ENCODE data around the gene TAF3.

The TAF3 gene

DNA sequence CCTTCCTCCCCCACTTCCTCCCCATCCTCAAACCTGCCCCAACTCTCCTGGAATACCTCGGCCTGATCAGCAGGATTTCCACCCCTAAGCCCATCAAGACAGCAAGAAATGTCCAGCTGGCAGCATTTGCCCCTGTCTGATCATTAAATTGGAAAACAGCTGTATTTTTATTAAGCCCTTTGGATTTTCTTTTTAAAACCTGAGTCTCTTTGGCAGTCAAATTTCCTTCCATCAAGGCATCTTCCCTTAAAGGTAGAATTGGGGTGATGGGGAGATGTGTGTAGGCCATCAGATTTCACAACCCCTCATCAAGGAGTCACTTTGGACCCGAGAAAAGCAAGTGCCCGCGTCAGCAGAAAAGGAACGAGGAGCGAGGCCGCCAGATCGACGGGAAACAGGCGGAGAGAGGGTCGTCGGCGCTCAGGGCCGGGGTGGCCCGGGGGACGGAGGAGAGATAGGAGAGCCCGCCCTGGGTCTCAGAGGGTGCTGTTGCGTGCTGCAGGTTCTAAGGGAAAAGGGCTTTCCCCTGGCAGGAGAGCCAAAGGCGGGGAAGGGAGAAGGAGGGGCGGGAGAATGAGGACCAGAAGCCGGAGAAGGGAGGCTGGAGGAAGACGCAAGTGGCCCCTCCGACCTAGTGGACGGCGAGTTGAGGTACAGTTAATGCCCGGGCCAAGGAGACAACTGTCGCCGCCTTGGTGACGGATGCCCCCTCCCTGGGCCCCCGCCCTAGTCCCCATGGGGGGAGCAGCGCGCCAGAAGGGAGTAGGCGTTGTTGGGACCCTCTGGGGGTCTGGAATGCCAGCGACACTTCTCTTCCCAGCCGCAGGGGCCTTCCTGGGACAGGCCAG, 224.6 kb downstream of the TAF3 start:
- Histone ChIP-seq H3K27me3 (ENCODE audit: insufficient read depth, low read length, poor library complexity) (peaks cover 5% of the 10 kb centered on the region), H3K9me3 (ENCODE audit: insufficient read depth, low read length, severe bottlenecking) (no peaks in the 10 kb centered on the region), H4K20me1 (ENCODE audit: insufficient read depth, low read length) (no peaks in the 10 kb centered on the region), H3K4me2 (ENCODE audit: insufficient read depth, low read length) (no peak overlapping the region), H3K9ac (ENCODE audit: low read depth, low read length) (no peak overlapping the region), H3K4me3 (ENCODE audit: low read depth in 1 of 2, low read length in 2 of 2) (no peak overlapping the region), H3K79me2 (ENCODE audit: insufficient read depth, low read length) (0 out of 2 replicates have a peak, but pooled peaks cover 2% of the 10 kb centered on the region), H3K36me3 (ENCODE audit: insufficient read depth, low read length) (no peaks in the 10 kb centered on the region), H2AFZ (ENCODE audit: low read depth, low read length) (no peak overlapping the region), H3K27ac (ENCODE audit: low read length) (no peak overlapping the region), H3K4me1 (ENCODE audit: insufficient read depth, low read length) (peaks cover 22% of the 10 kb centered on the region)
- DNase-seq: no peak
- no peak for ATAC-seq (ENCODE audit: insufficient read depth, low read depth)
- TF ChIP-seq EZH2 (IDR thresholded peaks at IDR 0.05; ENCODE audit: borderline replicate concordance, low read depth, low read length, severe bottlenecking) (no peak), CTCF (IDR thresholded peaks at IDR 0.05; ENCODE audit: borderline replicate concordance, extremely low read depth, low read length, poor library complexity, severe bottlenecking) (no peak)

GRCh38 chr10:8043569-8044306, 225.4 kb downstream of the TAF3 start:
- DNase-seq: no peak

DNA sequence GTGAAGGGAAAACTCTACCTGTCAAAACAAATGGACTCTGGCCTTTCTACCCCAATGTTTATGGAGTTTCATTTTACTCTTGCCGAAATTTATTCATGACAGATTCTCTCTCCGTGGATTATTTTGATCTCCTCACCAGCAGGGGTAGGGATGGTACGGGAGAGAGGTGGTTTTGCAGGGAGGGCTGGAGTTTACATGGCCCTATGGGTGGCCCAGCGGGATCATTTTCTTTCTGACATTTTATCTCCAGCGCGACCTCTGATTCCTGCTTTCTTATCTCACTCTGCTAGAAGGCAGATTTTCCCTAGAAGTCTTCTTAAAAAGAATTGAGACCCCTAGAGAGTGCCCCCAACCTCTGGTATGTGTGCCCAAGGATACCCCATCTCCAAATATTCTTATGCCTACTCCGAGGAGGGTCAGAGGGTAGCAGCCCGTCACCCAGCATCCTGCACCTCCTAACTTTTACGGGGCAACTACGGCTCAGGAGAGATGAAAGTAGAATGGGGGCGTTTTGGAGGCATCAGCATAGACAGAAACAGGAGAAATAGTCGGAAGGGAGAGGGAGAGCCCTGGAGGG, 226.1 kb downstream of the TAF3 start:
- H3K9ac ChIP-seq (ENCODE audit: low read depth, low read length): no peak overlapping the region
- peak overlapping the region; percentile 69; the same call in 1 of the 2 replicates for H3K4me2 ChIP-seq (ENCODE audit: insufficient read depth, low read length)
- H3K27ac ChIP-seq (ENCODE audit: low read length): no peak overlapping the region; the same call in 1 of the 2 replicates
- peak overlapping the region; percentile 76 for H2AFZ ChIP-seq (ENCODE audit: low read depth, low read length)
- peaks cover under 1% of the 10 kb centered on the region for H3K27me3 ChIP-seq (ENCODE audit: insufficient read depth, low read length, poor library complexity)
- TF ChIP-seq EZH2 (IDR thresholded peaks at IDR 0.05; ENCODE audit: borderline replicate concordance, low read depth, low read length, severe bottlenecking) (no peak), CTCF (IDR thresholded peaks at IDR 0.05; ENCODE audit: borderline replicate concordance, extremely low read depth, low read length, poor library complexity, severe bottlenecking) (no peak)
- no peaks in the 10 kb centered on the region for H3K36me3 ChIP-seq (ENCODE audit: insufficient read depth, low read length)
- no peaks in the 10 kb centered on the region for H3K9me3 ChIP-seq (ENCODE audit: insufficient read depth, low read length, severe bottlenecking)
- no peaks in the 10 kb centered on the region for H4K20me1 ChIP-seq (ENCODE audit: insufficient read depth, low read length)
- peaks cover 22% of the 10 kb centered on the region for H3K4me1 ChIP-seq (ENCODE audit: insufficient read depth, low read length)
- ATAC-seq (ENCODE audit: insufficient read depth, low read depth): no peak
- no peak for DNase-seq
- H3K4me3 ChIP-seq (ENCODE audit: low read depth in 1 of 2, low read length in 2 of 2): peak overlapping the region in 1 of 2 experiments; percentile 59; a peak in 1 of 4 replicates
- H3K79me2 ChIP-seq (ENCODE audit: insufficient read depth, low read length): 0 out of 2 replicates have a peak, but pooled peaks cover 2% of the 10 kb centered on the region

More at GRCh38 chr10:8043569-8044306, 225.4 kb downstream of the TAF3 start:
- Histone ChIP-seq H4K20me1 (ENCODE audit: insufficient read depth, low read length) (no peaks in the 10 kb centered on the region), H3K4me3 (ENCODE audit: low read depth in 1 of 2, low read length in 2 of 2) (no peak overlapping the region), H3K79me2 (ENCODE audit: insufficient read depth, low read length) (0 out of 2 replicates have a peak, but pooled peaks cover 2% of the 10 kb centered on the region), H3K27ac (ENCODE audit: low read length) (no peak overlapping the region), H3K4me1 (ENCODE audit: insufficient read depth, low read length) (peaks cover 22% of the 10 kb centered on the region), H3K36me3 (ENCODE audit: insufficient read depth, low read length) (no peaks in the 10 kb centered on the region), H2AFZ (ENCODE audit: low read depth, low read length) (no peak overlapping the region), H3K9ac (ENCODE audit: low read depth, low read length) (no peak overlapping the region), H3K27me3 (ENCODE audit: insufficient read depth, low read length, poor library complexity) (peaks cover 5% of the 10 kb centered on the region), H3K4me2 (ENCODE audit: insufficient read depth, low read length) (no peak overlapping the region), H3K9me3 (ENCODE audit: insufficient read depth, low read length, severe bottlenecking) (no peaks in the 10 kb centered on the region)
- peak; percentile 22 for TF ChIP-seq CTCF (IDR thresholded peaks at IDR 0.05; ENCODE audit: borderline replicate concordance, extremely low read depth, low read length, poor library complexity, severe bottlenecking)
- no peak for TF ChIP-seq EZH2 (IDR thresholded peaks at IDR 0.05; ENCODE audit: borderline replicate concordance, low read depth, low read length, severe bottlenecking)
- ATAC-seq (ENCODE audit: insufficient read depth, low read depth): no peak

All from DND-41 (cell line).